HG03457 (cell line): ENCODE measurements around the gene SLC38A11.
"Not testable (repeated sequence)": the region's sequence is repeated elsewhere in the genome, so short reads cannot be mapped to it uniquely, and the experiment has no call there.

Experiments
- ATAC-seq: cut with Tn5 transposase; IDR thresholded peaks from one replicate; pipeline ENCODE4 v1.9.1; 2021; ENCODE audit warnings: moderate number of reproducible peaks; ENCODE audit not compliant: unreplicated experiment

SLC38A11 gene, protein sequence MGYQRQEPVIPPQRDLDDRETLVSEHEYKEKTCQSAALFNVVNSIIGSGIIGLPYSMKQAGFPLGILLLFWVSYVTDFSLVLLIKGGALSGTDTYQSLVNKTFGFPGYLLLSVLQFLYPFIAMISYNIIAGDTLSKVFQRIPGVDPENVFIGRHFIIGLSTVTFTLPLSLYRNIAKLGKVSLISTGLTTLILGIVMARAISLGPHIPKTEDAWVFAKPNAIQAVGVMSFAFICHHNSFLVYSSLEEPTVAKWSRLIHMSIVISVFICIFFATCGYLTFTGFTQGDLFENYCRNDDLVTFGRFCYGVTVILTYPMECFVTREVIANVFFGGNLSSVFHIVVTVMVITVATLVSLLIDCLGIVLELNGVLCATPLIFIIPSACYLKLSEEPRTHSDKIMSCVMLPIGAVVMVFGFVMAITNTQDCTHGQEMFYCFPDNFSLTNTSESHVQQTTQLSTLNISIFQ

DNA sequence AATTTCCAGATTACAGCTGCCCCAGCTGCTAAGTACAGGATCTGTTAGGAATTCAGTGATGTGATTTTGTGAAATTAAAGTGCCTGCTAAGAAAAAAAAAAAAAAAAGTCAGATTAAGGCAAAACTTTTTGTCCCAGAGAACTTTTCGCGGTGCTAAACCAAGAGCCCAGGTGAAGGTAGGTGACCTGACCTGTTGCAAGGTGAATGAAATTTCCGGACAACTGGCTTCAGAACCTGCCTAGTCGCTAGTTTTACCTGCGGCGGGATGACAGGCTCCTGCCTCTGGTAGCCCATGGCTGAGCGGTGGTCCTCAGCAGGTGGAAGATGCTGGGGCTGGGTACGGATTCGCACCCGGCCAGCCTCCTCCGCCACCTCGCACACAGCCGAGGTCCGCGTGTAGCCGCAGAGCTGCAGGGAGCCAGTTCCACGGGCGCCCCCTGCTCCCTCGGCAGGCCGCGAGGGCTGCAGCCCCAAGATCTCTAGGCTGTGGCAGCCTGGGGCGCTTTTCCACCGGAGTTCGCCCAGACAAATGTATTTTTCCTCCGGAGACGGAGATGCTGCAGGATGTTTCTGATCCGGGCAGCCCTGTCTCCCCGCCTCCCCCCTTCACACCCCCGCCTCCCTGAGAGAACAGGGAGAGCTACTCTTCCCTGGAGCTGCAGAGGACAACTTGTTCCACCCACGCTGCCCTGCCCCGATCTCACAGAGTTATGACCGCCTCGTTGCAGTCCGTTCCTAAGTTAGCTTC is at the start of gene SLC38A11:
Gene SLC38A11 (minus strand): TSS at position 572 of the 748 bp plus-strand sequence. CDS start 278 bp downstream, at position 294.
- no peak for ATAC-seq

DNA sequence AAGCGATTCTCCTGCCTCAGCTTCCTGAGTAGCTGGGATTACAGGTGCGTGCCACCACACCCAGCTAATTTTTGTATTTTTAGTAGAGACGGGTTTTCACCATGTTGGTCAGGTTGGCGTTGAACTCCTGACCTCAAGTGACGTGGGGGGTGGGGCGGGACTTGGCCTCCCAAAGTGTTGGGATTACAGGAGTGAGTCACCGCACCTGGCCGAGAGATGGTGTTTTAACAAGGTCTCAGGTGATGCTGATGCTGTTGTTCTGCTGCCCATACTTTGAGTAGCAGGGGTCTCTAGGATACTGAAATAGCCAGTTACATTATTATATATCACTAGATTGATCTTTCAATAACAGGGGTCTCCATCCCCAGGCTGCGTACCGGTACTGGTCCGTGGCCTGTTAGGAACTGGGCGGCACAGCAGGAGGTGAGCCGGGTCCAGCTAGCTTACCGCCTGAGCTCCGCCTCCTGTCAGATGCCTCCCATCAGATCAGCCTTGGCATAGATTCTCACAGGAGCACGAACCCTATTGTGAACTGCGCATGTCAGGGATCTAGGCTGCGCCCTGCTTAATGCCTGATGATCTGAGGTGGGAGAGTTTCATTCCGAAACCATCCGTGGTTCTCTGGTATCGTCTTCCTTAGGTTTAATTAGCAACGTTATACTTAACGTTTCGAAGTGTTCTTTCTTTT is 48.3 kb upstream of the SLC38A11 start:
- ATAC-seq = no peak

DNA sequence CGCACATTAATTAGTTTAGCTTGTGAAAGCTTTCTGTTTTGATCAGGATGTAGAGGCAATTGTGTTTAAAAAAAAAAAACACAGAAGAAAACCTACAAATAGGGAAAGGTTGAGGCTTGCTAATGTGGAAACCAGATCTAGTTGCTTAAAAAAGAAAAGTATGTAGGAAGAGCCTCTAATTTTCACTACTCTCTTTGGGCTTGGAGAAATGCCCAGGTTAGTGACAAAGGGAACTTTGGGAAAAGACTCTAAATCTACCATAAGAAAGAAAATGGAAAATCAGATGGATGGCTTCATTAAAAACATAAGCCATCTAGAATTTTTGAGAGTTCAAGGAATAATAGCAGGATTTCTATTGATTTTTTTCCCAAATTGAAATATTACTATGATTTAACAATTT is 47.3 kb upstream of the SLC38A11 start:
- no peak for ATAC-seq

DNA sequence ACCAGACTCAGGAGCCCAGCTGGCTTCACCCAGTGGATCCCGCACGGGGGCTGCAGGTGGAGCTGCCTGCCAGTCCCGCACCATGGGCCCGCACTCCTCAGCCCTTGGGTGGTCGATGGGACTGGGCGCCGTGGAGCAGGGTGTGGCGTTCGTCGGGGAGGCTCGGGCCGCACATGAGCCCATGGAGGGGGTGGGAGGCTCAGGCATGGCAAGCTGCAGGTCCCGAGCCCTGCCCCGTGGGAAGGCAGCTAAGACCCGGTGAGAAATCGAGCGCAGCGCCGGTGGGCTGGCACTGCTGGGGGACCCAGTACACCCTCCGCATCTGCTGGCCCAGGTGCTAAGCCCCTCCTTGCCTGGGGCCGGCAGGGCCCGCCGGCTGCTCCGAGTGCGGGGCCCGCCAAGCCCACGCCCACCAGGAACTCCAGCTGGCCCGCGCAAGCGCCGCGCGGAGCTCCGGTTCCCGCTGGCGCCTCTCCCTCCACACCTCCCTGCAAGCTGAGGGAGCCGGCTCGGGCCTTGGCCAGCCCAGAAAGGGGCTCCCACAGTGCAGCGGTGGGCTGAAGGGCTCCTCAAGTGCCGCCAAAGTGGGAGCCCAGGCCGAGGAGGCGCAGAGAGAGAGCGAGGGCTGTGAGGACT is 39.5 kb upstream of the SLC38A11 start:
- ATAC-seq = not testable (repeated sequence)

DNA sequence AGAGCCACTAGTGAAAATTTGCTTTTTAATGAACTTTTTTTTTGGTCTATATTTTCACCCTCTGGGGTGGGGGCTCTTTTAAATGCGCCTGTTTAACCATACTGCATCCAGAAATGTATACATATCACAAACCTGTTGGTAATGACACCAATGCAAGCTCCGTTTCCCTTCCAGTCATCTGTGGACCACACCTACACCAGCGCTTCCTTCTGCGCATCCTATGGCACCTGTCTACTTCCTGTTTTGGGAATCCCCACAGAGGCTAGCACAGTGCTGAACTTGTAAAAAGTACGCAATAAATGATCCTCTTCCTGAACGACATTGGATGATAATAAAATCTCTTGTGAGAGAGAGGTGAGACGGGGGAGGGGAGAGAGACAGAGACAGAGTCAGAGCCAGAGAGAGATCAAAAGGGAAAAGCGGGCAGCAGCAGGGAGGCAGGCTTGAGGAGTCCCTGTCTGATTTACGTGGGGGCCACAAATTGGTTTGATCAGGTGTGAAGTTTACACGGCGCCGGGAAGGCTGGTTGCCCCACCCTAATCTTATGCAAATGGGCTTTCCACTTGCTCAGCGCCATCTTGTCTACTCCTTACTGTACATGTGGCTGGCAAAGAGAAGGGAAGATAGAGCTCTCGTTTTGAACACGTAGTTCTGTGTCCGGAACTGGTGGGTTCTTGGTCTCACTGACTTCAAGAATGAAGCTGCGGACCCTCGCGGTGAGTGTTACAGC is 38.1 kb upstream of the SLC38A11 start:
- ATAC-seq = no peak

DNA sequence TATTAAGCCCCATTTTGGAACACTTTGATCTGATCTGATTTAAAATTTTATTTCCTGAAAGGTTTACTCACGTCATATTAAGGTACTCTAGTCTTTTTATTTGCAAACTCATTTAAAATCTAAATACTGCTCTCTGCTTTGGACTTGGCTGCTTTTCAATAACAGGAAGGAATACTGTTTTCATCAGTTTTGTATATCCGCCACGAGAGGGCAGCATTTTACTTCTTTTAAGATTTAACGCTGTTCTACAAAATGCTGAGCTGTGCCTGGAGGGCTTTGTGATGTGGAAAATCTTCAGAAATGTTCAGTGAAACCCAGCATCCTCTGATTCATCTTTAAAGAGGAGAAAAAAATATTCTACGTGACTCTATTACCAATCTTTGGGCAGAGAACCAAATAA is 37.5 kb upstream of the SLC38A11 start:
- peak; percentile 45 for ATAC-seq

DNA sequence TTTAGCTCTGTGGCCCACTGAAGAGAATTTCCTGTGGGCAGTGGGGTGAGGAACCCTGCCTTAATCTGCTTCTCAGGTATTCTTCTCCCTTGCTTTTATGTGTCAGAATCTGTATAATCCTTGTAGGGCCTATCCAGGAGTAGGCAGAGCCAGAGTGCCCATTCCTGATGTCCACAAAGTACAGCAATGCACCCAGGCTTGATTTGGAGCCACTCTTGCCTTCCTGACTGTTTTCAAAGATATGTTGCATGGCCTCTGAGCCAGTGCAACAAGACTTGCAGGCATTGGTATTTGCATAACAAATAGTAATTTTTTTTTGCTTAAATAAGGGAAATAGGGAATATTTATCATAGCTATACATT is 36.7 kb upstream of the SLC38A11 start:
- ATAC-seq = not testable (repeated sequence)

DNA sequence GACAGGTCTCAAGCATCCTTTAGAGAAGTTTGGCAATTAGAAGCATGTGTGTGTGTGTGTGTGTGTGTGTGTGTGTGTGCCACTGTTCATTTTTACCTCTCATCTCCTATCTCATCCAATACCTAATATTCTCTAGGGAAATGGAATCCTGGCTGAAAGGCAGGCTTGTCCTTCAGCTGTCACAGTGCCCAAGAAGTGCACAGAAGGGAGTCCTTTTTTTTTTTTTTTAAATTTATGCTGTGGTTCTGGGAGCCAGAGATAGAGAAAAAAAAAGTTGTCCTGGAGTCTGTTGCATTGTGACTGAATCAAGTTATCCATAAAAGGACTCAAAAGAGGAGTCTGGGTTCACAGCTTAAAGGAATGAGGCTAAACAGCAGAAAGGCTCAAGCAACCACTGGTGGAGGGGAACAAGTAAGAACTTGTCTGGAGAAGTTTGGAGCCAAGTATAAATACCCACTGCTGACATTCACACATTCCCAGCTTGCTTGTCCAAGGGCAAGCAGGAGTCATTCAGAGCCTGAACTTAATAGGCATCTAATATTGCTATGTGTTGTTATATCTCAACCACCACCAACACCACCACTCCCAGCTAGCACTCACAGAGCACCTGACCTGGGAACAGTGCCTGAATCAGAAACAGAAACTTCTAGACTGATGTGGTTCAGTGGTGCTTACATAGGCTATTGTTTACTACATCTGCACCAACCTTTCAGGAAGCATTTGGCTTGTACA is 36.2 kb upstream of the SLC38A11 start:
- ATAC-seq = peak; percentile 78

DNA sequence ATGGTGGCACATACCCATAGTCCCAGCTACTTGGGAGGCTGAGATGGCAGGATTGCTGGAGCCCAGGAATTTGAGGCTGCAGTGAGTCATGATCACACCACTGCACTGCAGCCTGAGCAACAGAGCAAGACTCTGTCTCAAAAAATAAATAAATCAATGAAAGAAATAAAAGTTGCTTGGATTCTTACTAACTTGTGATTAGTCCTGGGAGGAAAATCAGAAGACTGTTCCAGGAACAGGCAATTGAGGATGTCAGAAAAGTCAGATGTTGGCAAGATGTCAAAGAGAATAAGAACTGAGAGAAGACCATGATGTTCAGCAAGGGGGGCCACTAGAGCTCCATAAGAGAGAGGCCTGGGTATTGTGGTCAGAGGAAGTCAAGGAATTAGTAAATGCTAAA is 35.6 kb upstream of the SLC38A11 start:
- ATAC-seq = not testable (repeated sequence)

DNA sequence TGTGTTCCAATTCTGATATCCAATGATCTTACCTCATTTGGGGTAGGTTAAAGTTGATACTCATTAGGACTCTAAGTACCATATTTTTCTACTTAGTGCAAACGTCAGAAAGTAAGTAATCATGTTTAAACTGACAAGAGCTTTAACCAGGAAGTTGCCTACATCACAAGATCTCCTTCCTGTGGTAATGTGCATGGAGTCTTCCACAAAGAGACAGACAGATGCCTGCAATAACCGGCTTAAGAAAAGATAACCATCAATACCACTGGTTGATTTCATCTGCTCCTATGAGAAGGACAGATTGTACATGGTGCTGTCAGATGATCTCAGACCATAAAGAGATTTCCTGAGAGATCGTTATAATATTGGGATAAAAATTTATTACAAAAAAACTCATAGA is 33.5 kb upstream of the SLC38A11 start:
- ATAC-seq = not testable (repeated sequence)

DNA sequence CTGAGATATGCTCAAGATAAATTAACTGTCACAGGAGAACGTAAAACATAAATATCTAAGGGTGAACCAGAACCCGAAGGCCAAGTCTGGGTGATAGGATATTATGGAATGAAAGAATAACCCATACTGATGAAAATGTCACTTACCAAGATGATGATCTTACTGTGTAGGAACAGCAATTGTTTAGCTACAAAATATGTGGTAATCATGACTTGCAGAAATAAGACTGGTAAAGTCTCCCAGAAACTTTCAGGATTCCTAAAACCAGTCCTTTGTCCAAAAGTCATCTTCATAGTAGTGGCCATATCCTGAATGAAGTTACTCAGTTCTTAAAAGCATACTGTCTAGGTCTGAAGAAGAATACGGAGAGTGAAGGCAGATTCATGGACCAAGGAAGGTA is 30.7 kb upstream of the SLC38A11 start:
- not testable (repeated sequence) for ATAC-seq

DNA sequence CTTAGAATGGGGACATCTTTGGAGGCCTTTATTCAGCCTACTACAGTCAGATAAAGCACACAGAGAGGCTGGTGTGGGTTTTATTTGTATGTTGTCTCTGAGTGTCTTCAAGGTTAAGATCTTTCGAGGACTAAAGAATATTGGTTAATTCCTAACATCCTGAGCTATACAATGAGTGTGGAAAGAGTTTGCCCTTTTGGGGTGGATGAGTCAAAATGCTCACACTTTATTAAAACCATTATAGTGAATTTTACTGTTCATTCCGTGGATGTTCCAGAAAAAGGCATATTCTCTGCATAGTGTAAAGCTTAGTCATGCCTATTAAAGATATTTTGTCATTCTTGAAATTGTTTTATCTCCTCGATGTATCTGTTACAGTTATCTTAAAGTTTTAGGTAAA is 29.1 kb upstream of the SLC38A11 start:
- no peak for ATAC-seq

DNA sequence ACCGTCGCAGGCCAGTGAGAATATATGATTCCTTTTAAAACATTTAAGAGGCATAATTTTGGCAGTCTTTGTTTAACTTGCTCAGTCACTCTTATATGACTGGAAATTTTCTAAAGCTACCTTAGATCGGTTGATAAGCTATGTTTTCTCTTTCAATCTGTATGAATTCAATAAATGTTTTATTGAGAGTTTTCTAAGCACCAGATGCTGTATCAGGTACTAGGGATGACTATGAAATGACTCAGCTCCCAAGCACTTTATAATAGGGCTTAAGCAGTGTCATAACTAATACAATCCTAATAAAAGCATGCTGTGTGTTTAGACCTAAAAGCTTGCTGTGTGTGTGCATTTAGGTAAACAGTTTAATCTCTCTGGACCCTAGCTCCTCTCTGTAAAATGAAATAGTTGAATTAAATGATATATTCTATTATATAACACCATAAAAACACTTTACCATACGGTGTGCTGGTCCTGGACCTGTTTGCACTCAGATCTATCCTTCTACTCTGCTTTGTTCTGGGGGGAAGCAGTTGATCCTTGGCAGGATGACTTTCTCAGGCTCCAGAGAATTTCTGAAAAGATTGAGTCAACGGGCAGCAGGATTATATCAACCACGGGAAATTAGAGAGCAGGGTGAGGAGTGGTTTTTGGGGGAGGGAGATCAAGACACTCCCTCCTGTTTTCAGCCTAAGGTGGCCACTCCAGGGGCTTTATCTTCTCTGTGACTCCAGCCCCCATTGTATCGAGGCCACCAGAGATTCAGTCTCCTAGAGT is 26.1 kb upstream of the SLC38A11 start:
- ATAC-seq = no peak

DNA sequence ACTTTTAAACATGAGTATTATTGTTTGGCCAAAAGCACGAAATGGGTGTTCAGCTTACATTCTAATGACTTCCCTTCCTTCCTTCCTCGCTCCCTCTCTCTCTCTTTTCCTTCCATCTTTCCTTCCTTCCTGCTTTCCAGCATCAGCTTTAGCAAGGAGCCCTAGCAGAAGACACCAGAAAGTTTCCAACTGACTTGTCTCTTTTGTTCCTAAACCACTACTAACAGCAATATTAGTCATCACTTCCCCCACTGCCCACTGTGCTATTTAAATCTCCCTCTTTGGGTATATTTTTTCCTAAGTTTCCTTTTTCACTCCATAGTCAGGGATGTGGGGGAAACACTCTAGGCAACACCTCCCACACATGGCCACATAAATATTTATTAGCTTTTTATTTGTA is 25.4 kb upstream of the SLC38A11 start:
- not testable (repeated sequence) for ATAC-seq

DNA sequence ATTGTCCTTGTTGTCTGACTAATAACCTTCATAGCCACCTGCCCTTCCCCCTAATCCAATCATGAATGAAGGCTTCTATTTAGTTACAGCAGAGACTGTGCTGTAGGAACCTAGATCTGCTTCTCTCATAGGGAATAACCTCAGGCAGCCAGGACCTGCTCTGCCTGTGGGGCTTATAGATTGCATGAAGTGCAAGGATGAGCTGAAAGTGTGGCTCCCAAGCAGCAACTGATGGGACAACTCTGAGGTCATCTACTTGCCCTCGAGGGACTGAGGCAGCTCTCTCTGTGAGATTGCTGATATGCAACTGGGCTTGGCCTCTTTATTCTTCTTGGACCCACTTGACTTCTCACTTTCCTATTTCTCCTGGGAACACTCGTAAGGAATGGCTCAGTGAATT is 23.8 kb upstream of the SLC38A11 start:
- no peak for ATAC-seq

DNA sequence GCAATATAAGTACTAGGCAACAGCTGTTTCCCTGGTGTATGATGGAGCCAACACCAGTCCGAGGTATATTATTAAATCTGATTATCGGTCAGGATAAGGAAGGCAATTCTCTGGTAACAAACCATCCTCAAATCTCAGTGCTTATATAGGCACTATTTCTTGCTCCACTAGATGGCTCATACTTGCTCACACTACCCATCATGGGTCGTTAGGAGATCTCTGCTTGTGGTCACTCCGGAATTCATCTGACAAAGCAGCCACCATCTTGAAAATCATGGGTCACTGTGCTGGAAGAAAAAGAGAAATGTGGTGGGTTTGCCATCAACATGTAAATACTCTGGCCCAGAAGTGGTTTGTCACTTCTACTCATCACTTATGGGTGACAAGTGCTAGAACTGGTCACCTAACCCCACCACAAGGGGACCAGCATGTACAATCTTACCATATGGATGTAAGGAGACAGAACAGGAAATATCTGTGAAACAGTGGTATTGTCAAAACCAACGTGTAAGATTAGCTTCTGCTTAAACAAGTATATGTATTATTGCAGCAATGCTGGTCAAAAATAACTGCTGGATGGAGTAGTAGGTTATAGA is 21.6 kb upstream of the SLC38A11 start:
- not testable (repeated sequence) for ATAC-seq

DNA sequence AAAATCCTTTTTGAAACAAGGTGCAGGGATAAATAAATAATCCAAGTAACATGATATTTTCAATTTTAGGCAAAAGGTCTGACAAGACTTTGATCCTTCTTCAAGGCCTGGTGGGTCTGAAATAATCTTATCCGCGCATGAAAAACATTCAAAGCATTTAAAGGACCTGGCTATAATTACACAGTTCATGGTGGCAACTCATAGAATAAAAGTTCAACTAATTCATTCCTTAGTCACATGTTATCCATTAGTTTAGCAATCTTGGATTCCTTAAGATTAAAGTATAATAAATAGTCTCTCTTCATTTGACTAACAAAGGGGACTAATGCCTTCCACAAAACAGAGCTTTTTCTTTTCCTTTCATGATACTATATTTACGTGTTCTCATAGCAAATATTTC is 21.0 kb upstream of the SLC38A11 start:
- ATAC-seq = no peak

DNA sequence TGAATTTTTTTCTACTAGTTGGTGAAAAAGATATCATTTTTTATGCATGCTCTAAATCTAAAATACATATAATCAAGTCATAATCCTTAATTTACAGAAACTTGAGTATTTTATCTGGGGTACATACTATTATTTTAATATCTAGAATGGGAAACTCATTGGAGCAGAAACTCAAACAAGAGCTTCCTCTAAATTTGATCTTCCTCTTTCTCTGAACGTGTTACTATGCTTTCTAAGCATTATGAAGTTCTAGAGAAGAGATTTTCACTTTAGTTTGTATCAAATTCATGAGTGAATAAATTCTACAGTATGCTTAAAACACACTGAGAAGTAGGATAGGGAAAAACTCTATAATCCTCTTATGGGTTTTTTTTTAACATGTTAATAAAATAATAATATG is 20.6 kb upstream of the SLC38A11 start:
- no peak for ATAC-seq

DNA sequence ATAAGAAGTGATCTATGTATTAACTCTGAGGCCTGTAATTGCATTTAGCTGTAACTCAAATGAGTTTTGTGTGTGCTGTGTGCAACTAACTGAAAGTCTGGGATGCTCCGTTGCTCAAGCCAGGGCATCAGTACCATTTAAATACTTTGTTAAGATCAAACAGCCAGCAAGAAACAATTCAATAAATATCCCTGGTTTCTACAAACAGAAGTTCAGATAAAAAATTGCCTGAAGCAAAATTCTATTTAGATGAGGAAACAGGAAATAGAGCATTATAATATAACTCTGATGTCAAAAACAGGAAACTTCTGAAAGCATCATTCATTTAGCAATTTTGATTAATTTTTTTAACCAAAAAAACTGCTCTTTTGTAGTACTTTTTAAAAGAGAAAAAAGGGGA is 18.9 kb upstream of the SLC38A11 start:
- no peak for ATAC-seq
